SK-N-MC (cell line): Measurements from ENCODE around the gene PRDM15.
"Not testable (repeated sequence)": the region's sequence is repeated elsewhere in the genome, so short reads cannot be mapped to it uniquely, and the experiment has no call there.

Source experiments
- DNase-seq: peaks from one replicate; pipeline ENCODE4 v3.0.0-alpha.2; 2011; ENCODE audit warnings: low read depth, low spot score
- H3K27ac ChIP-seq: fragments of 200-600 bp; sonication (generic); 2 replicates; pipeline ENCODE4 v1.5.1; 2016; ENCODE audit warnings: mixed run types
- H3K36me3 ChIP-seq: fragments of 200-600 bp; sonication (generic); 2 replicates; pipeline ENCODE4 v1.6.1; 2017; ENCODE audit warnings: antibody characterized with exemption, low read length, mixed read lengths; ENCODE audit not compliant: insufficient read depth
- H3K4me3 ChIP-seq: fragments of 200-600 bp; sonication (generic); 2 replicates; pipeline ENCODE4 v1.5.1; 2016
- H3K9ac ChIP-seq: fragments of 200-600 bp; sonication (generic); 2 replicates; pipeline ENCODE4 v1.8.0; 2017; ENCODE audit warnings: mixed run types, mixed read lengths; ENCODE audit not compliant: insufficient read length
- H3K9me3 ChIP-seq: fragments of 200-600 bp; sonication (generic); 2 replicates; pipeline ENCODE4 v1.6.1; 2017; ENCODE audit warnings: low read depth, mild to moderate bottlenecking, antibody characterized with exemption, low read length, moderate library complexity, mixed read lengths
- EZH2 ChIP-seq: fragments of 200-600 bp; sonication (generic); IDR thresholded peaks from one replicate; pipeline ENCODE4 v1.6.1; 2017; ENCODE audit warnings: antibody characterized with exemption
- FOXP2 ChIP-seq: optimal IDR thresholded peaks from 2 replicates; pipeline ENCODE3; 2011; ENCODE audit warnings: mild to moderate bottlenecking, moderate library complexity; ENCODE audit not compliant: insufficient read depth; ENCODE audit errors: extremely low read length, control extremely low read depth
- POLR2AphosphoS5 ChIP-seq: IDR thresholded peaks from 2 replicates; pipeline ENCODE4 v1.6.1; 2012; ENCODE audit warnings: mild to moderate bottlenecking, low read depth, low read length, borderline replicate concordance

The PRDM15 gene

DNA sequence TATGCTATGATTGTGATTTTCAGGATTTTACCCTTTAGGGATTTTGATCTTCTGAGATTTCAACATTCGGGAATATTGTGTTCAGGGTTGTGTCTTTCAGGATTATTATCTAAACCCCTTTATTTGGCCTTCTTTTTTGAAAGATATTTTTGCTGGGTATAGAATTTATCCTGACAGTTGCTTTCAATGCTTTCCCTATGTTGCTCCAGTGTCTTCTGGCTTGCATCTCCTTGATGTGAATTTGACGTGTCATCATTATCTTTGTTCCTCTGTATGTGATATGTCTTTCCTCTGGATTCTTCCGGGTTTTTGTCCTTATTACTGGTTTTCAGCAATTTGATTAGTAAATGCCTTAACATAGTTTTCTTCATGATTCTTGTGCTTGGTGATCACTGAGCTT, 86.4 kb downstream of the PRDM15 start:
- no peak overlapping the region for H3K9ac ChIP-seq
- no peak for DNase-seq
- H3K4me3 ChIP-seq: no peak overlapping the region
- no peaks in the 10 kb centered on the region for H3K36me3 ChIP-seq
- TF ChIP-seq EZH2 (no peak), FOXP2 (no peak), POLR2AphosphoS5 (no peak)
- H3K27ac ChIP-seq: no peak overlapping the region
- H3K9me3 ChIP-seq: no peaks in the 10 kb centered on the region; the same call in 1 of the 2 replicates

DNA sequence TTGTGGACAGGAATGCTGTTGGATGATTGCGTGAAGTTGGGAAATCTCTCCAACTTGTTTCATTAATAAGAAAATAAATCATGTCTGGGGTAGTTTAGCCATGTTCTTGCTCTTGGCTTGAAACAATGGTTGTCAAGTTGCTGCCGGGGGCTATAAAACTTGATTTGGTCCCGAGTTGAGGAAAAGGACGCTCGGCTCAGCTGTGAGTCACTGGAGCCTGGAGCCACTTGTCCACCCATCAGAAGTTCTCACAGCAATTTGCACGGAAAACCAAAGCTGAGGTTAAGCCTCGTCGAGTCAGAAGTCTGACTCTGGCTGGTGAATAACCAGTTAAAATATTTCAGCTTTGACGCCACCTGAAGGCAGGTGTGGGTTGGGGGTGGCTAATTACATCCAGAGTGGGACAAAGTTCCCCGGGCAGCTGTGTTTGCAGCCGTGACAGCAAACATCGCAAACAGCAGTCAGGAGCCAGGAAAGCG, 92.6 kb downstream of the PRDM15 start:
- Histone ChIP-seq H3K27ac (peak overlapping the region; percentile 74), H3K4me3 (no peak overlapping the region), H3K9me3 (no peaks in the 10 kb centered on the region), H3K36me3 (no peaks in the 10 kb centered on the region), H3K9ac (no peak overlapping the region)
- no peak for DNase-seq
- no peak for TF ChIP-seq POLR2AphosphoS5
- TF ChIP-seq EZH2: no peak
- TF ChIP-seq FOXP2: no peak

DNA sequence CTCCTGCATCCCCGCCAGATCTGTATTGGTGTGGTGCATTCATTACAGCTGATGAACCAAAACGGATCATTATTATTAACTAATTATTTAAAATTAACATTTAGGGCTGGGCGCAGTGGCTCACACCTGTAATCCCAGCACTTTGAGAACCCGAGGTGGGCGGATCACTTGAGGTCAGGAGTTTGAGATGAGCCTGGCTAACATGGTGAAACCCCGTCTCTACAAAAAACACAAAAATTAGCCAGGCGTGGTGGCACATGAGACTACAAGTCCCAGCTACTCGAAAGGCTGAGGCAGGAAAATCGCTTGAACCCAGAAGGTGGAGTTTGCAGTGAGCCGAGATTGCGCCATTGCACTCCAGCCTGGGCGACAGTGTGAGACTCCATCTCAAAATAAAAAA, 93.9 kb downstream of the PRDM15 start:
- not testable (repeated sequence) for H3K4me3 ChIP-seq, H3K9ac ChIP-seq, H3K27ac ChIP-seq, DNase-seq, H3K9me3 ChIP-seq, H3K36me3 ChIP-seq

DNA sequence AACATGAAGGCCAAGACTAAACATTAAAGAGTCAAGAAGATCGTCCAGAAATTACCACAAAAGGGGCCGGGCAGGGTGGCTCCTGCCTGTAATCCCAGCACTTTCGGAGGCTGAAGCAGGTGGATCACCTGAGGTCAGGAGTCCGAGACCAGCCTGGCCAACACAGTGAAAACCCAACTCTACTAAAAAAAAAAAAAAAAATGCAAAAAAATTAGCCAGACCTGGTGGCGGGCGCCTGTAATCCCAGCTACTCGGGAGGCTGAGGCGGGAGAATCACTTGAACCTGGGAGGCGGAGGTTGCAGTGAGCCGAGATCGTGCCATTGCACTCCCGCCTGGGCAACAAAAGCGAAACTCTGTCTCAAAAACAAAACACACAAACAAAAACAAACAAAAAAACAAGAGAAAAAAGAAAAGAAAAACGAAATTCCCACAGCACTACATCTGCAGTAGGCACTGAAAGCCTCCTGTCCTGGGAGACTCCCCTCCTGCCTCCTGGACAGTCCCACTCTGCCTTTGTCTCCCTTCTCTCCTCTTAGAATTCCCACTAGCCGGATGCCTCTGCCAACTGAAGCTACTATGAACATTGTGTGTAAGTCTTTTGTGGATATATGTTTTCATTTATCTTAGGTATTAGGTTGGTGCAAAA, 94.6 kb downstream of the PRDM15 start:
- peak overlapping the region; percentile 59 for H3K9ac ChIP-seq
- no peaks in the 10 kb centered on the region for H3K9me3 ChIP-seq
- no peak for DNase-seq
- H3K4me3 ChIP-seq: no peak overlapping the region
- no peaks in the 10 kb centered on the region for H3K36me3 ChIP-seq
- no peak for TF ChIP-seq EZH2
- H3K27ac ChIP-seq: peak overlapping the region; percentile 100

DNA sequence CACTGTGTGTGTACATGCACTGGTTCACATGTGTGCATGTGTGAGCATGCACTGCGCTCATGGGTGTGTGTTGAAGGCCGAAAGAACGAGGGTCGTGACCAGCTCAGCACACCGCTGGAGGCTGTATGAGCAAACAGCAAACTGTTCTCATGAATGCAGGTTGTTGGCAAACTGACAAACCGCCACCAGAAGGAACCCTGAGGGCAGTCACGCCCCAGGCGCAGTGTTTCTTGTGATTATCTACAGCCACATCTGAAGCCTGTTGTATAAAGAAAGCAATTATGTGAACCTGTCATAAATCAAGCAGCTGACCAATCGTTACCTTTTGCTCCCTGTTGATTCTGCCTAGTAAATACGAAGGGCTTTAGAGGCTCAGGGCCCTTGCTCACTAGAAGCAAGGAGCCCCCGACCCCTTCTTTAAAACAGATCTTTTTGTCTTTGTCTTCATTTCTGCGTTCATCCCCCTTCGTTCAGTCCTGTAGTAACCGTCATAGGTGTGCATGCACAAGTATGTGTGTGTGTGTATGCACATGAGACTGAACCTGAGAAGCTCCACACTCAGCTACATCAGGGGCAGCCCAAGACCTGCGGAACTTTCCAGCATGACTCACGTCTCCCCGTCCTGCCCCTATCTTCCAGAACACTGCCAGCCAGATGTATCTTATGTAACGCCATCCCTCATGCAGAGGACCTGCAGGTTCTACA, 95.5 kb downstream of the PRDM15 start:
- no peak for TF ChIP-seq EZH2
- peak; percentile 55; the same call in 1 of the 2 replicates for TF ChIP-seq POLR2AphosphoS5
- no peak for TF ChIP-seq FOXP2
- no peaks in the 10 kb centered on the region for H3K36me3 ChIP-seq
- H3K9ac ChIP-seq: peak overlapping the region; percentile 59
- peak; percentile 93 for DNase-seq
- peak overlapping the region; percentile 100 for H3K27ac ChIP-seq
- H3K4me3 ChIP-seq: peak overlapping the region; percentile 38
- no peaks in the 10 kb centered on the region for H3K9me3 ChIP-seq

DNA sequence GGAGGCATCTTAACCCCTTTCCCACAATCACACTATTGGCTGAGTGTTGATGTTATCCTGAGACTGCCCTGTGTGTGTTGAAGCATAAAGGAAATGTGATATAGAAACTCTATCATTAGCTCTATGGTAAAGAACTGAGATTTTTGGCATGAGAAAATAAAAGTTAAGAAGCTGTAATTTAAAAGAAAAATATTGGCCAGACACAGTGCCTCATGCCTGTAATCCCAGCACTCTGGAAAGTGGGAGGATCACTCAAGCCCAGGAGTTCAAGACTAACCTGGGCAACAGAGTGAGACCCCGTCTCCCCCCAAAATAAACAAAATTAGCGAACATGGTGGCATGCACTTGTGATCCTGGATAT, 98.1 kb downstream of the PRDM15 start:
- peak overlapping the region; percentile 69 for H3K9ac ChIP-seq
- peak overlapping the region; percentile 100 for H3K27ac ChIP-seq
- peak; percentile 42; the same call in 1 of the 2 replicates for TF ChIP-seq POLR2AphosphoS5
- no peak for TF ChIP-seq EZH2
- no peak for TF ChIP-seq FOXP2

DNA sequence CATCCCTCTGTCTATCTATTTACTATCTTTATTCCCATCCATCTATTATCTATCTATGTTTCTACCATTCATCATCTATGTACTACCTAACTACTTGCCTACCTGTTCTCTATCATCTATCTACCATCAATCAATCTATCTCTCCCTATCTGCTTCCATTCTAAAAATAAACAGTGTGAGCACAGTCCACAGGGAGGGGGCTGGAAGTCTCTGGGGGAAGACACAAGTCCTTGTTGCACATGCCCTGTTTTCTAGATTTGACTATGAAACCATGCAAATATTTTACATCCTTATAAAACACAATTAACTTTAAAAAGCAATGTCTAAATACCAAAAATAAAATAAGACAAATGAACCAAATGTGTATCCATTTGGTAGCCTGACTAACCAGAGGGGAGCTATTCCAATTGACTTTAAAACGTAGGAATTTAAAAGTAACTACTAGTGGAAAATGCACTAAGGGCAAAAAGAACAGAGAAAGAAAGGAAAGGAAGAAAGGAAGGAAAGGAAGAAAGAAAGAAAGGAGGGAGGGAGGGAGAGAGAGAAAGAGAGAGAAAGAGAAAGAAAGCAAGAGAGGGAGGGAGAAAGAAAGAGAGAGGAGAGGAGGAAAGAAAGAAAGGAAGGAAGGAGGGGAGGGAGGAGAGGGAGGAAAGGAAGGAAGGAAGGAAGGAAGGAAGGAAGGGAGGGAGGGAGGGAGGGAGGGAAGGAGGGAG, 98.7 kb downstream of the PRDM15 start:
- Histone ChIP-seq H3K9ac (peak overlapping the region; percentile 84), H3K9me3 (no peaks in the 10 kb centered on the region), H3K4me3 (peak overlapping the region; percentile 74), H3K36me3 (no peaks in the 10 kb centered on the region), H3K27ac (peak overlapping the region; percentile 100)
- peak; percentile 55 for DNase-seq
- TF ChIP-seq FOXP2 (no peak), EZH2 (no peak), POLR2AphosphoS5 (no peak)

More for the DNA sequence above, 98.1 kb downstream of the PRDM15 start:
- Histone ChIP-seq H3K9me3 (no peaks in the 10 kb centered on the region), H3K36me3 (no peaks in the 10 kb centered on the region), H3K4me3 (peak overlapping the region; percentile 70)
- peak; percentile 94 for DNase-seq

DNA sequence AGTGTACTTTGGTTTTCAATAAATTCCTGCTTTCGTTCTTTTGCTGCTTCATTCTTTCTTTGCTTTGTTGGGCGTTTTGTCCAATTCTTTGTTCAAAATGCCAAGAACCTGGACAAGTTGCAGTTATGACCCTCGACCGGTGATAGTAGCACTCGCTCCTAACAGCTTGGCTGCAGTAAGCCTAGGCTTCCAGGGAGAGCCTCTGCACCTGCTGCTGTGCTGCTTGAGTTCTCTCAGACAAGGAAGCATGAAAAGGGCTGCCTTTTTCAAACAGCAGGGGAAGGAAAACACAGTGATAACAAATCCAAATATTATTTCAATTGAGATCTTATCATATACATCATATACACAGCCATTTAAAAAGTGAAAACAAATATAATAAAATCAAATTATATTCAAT, 99.5 kb downstream of the PRDM15 start:
- Histone ChIP-seq H3K36me3 (no peaks in the 10 kb centered on the region), H3K9ac (peak overlapping the region; percentile 84), H3K4me3 (peak overlapping the region; percentile 74), H3K27ac (peak overlapping the region; percentile 100), H3K9me3 (no peaks in the 10 kb centered on the region)
- TF ChIP-seq POLR2AphosphoS5 (no peak), FOXP2 (no peak), EZH2 (no peak)
- no peak for DNase-seq
